ENCODE results near the gene FBXO42. TPM values are rescaled to one million over a fixed set of nuclear protein-coding genes. Genes with fewer than 3 reads are reported as not detected.

The FBXO42 gene
- 10 to 100 TPM; 16.5 to 17.2 TPM for total RNA-seq

DNA sequence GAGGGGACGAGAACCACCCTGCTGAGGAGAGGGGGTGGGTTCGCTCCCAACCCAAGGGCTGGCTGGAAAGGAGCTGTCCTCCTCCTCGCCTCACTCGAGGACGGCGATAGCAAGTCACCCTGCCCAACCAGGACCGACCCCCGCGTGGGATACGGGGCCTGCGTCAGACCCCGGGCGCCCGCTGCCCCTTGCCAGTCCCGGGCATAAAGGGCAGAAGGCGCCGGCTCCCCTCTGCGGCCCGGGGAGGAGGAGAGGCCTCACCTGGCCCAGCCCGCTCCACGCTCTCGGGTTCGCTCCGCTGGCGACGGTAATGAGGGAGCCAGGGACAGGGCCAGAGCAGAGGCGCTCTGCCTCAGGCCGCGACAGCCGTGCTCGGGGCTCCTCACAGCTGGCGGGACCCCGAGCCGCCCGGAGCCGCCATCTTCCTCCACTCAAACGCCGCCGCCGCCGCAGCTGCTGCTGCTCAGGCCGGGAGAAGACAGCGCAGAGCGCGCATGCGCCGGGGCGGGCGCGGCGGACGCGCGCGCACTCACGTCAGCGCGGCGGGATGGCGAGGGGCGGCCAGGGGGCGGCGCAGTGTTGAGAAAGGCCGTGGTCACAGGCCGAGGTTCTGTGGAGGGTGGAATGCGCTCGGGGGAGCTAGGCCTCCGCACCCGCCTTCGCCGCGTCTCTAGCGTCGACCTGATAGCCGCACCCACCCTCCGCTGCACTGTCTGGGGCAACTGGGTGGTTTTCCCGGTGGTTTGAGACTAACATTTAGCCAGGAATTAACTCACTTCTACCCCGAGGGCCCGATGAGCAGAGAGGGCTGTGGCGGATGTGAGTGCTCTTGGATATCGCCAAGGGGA lies at the start of gene FBXO42:
FBXO42 (minus strand) TSS at position 487 of the 848 bp plus-strand sequence. CDS start 37,062 bp downstream, outside the sequence.
- ChIA-PET POLR2A (interaction anchor here (0.6 to 1.2 kb wide), 3 partner anchors 16 to 286 kb away, joined by 3 to 7 read pairs (median 4); no protein-coding TSS in a partner anchor), CTCF (interaction anchor here (0.7 to 2.6 kb wide), 5 partner anchors 10 to 538 kb away, joined by 3 to 16 read pairs (median 4); partner anchors contain the start of gene SZRD1)

DNA sequence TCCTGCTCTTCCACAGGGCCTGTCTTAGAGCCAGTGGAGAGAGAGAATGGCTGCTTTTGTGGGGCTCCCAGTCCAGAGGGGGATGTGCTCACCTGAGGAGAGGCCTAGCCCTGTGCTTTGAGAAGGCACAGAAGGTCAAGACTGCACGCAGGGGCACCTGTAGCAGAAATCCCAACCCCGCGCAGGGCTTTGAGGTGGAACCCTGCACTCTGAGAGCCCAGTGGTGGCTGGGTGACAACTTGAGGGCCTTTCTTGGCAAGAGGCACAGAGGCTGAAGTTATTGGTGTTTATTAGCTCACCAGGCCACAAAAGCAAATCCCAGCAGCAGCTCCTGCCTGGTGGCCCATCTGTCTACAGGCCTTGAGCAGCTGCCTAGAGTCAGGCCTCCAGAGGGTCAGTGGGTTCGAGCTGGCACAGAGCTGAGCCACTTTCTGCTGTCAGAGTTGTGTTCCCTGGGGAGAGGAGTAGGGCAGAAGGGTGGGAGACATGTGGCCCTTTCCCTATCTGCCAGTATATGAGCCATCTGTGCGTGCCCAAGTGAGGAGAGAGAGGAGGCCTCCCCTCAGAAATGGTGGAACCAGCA lies 46.2 kb upstream of the FBXO42 start:
- ChIA-PET POLR2A (no interaction called here), CTCF (no interaction called here)

DNA sequence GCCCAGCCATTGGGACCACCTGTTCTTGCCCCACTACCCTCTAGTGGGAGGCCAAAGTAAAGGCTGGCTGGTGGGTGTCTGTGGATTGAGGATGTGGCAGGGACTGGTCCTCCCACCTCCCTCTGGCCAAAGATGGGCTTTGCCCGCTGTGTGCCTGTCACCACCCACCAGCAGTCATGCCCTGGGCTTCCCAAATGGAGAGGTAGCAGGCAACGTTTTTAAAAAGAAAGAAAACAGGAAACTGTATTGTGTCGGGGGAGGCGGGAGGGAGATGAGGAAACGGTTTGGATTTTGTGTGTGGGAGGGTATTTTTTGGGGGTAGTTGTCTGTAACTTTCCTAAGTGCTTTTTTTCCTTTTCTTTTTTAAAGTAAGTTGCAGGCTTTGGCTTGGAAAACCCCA lies 44.8 kb upstream of the FBXO42 start:
- ChIA-PET POLR2A (interaction anchor here (0.5 kb wide), 1 partner anchor 25 kb away, joined by 3 read pairs; no protein-coding TSS in a partner anchor), CTCF (no interaction called here)

DNA sequence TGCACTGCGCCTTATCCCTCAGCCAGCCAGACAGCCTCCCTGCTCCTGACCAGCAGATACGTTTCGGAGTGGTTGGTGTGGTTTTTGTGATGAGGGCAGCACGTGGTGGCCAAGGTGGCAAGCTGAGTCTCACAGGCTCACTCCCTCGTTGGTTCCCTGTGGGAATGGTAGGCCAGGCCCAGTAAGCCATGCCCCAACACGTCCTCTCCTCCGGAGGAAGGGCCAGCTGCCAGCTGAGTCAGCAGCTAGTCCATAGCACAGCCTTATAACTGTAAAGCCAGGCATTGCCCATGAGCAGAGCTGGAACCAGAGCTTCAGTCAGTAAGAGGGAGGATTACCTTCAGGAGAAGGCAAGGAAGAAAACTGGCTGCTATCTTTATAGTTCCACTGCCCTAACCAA lies 44.3 kb upstream of the FBXO42 start:
- ChIA-PET CTCF (no interaction called here), POLR2A (interaction anchor here (0.5 kb wide), 1 partner anchor 25 kb away, joined by 3 read pairs; no protein-coding TSS in a partner anchor)

DNA sequence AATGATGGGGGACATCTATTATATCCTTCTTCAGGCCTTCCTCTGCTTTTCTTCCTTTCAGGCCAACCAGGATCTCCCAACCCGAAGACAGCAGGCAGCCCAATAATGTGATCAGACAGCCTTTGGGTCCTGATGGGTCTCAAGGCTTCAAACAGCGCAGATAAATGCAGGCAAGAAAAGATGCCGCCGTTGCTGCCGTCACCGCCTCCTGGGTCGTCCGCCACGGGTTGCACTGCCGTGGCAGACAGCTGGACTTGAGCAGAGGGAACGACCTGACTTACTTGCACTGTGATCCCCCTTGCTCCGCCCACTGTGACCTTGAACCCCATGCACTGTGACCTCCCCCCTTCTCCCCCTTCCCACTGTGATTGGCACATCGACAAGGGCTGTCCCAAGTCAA lies 42.7 kb upstream of the FBXO42 start:
- POLR2A ChIA-PET, result no interaction called here
- CTCF ChIA-PET, result no interaction called here

DNA sequence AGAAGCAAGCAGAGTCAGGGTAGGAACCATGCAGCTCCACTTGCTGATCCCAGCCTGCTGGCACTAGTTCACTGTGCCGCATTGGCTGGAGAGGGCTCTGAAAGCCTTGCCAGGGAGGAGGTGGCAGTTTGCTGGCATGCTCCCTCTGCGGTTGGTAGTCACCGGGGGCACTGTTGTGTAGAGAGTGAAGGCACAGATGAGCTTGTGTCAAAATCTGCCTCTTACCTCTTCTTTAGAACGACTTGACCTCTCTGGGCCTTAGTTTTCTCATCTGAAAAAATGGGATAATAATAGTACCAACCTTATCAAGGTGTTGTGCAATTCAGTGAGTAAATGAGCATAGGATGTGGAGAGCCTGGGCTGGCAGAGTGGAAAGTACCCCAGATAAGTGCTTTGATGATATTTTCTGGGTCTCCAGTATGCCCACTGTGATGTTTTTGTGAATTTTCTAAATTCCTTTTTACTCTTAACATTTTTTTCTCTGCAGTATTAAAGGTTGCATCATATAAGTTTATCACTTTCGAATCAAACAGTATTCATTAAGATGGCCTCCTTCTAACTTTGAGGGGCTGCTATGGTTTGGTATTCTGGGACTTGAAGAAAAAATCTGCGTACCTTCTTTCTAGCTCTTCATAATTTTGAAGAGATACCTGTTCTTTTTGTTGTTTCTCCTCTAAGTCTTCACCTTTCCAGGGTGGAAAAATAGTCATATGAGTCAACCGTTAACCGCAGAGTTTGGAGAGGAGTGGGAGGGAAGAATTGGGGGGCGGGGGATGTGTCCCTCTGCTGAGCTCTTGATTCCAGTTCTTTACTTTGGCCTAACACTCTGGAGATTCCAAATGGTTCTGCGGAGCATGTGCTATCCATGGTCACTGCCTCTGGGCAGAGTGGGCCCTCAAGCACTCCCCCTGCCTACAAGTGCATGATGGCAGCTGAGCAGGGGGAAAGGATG lies 41.6 kb upstream of the FBXO42 start:
- ChIA-PET CTCF (no interaction called here), POLR2A (interaction anchor here (0.6 kb wide), 1 partner anchor 13 kb away, joined by 5 read pairs; no protein-coding TSS in a partner anchor)

DNA sequence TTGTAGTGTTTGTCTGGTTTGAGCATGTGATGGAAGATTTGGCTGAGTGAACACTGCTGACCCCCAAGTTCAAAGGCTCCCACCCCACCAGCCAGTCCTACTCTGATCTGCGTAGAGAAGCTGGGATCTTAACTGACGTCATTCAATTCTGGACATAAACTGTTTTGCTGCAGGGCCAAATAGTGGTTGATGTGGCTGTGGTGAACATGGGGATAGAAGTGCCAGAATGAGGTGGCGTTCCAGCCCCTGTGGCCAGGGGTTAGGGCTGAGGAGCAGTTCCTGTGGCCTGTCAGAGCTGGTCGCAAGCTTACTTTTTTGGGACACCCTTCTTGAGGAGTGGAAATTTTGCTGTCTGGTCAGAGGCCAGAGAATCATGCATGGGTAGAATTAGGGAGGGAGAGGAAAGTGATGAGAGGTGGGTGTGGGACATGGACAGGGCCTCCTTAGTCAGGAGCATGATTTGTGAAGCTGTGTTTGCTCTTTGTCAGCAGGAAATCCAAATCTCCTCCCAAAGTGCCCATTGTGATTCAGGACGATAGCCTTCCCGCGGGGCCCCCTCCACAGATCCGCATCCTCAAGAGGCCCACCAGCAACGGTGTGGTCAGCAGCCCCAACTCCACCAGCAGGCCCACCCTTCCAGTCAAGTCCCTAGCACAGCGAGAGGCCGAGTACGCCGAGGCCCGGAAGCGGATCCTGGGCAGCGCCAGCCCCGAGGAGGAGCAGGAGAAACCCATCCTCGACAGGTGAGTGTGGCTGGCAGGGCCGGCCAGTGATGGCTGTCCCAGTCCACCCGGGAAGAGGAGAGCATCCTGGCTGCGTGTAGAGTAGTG lies 40.7 kb upstream of the FBXO42 start:
- CTCF ChIA-PET, result no interaction called here

DNA sequence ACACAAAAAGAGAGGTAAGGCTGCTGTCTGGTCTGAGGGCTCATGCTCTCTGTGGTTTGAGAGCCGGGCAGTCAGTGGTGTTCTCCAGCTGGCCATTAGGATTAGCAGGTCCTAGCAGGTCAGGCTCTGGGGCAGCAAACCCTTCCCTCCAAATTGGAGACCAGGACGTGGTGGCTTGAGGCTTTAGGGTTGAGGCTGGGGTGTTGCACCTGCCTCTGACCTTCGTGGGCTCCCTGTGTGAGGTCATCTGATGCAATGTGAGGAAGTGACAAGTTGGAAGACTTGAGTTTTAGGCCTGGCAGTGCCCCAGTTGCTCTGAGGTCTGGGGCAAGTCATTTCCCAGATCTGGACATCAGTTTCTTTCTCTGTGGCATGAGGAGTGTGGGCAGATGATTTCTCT lies 39.1 kb upstream of the FBXO42 start:
- ChIA-PET CTCF (no interaction called here), POLR2A (no interaction called here)

More for the DNA sequence above, 40.7 kb upstream of the FBXO42 start:
- POLR2A ChIA-PET, result no interaction called here

DNA sequence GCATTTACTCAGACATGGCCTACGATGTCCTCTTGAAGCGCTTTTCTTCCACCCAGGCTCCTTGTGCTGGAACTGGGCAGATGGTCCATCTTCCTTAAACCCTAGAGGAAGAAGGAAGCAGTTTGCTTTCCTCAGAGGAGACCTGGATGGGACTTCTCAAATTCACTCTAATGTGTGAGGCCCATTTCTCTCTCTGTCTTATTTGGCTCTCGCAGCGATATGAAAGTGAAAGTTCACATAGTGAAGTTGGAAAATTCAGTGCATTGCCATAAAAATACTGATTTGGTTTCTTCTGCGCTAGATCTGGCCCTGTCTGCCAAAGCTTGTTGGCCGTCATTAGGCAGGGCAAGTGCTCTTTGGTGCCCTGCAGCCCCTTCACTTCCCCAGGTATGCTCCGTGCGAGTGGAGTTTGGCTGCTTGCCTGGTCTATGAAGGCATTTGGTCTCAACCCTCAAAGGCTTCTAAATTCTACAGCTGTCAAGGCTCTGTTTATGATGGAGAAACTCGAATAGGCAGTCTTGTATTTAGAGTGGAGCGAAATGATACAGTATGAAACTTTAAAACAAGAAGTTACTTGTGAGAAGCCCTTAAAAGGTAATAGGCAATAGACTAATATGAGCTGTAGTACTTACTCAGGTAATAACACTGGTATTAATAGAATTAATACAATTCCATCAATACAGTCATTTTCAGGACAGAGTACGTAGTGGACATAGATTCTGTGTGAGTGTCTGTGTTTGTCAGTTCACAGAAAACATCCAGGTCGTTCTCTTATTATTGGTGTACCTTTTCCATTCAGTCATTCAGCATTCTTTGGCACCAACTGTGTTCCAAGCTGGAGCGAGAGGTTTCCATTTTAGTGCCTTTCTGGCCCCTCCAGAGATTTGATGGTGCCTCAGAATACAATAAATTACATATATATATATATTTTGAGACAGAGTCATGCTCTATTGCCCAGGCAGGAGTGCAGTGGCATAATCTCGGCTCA lies 35.2 kb upstream of the FBXO42 start:
- ChIA-PET POLR2A (no interaction called here), CTCF (interaction anchor here (0.7 to 1.9 kb wide), 2 partner anchors 12 to 53 kb away, joined by 4 read pairs; partner anchors contain the start of gene NECAP2)

DNA sequence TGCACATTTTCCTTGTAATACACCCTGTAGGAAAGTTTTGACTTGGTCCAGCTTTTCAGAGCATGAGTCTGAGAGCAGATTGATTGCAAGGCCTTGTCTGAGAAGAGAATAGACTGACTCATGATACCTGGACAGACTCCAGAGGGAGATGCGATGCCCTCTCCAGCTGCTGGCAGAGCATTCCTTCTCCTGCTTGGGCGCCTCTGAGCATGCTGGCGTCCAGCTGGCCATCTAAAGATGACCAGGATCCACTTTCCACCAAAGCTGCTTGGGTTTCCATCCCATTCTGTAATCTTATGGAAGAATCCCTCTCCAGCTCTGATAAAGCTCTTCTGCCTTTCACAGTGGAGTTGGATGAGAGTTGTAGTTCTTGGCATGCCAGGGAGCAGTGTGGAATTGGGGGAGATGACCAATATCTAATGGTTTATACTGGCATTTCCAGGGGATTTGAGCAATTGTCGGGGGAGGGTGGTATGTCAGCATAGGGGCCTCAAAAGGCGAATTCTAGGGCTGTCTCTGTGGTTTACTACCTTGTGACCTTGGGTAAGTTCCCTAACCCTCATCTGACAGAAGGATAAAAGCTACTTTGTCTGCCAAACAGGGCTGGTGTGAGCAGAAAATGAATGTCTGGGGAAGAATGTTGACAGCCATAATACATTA lies 34.3 kb upstream of the FBXO42 start:
- POLR2A ChIA-PET, result interaction anchor here (0.5 kb wide), 1 partner anchor 13 kb away, joined by 4 read pairs; no protein-coding TSS in a partner anchor
- CTCF ChIA-PET, result interaction anchor here (0.6 to 1.9 kb wide), 2 partner anchors 10 to 11 kb away, joined by 3 to 4 read pairs; no protein-coding TSS in a partner anchor

DNA sequence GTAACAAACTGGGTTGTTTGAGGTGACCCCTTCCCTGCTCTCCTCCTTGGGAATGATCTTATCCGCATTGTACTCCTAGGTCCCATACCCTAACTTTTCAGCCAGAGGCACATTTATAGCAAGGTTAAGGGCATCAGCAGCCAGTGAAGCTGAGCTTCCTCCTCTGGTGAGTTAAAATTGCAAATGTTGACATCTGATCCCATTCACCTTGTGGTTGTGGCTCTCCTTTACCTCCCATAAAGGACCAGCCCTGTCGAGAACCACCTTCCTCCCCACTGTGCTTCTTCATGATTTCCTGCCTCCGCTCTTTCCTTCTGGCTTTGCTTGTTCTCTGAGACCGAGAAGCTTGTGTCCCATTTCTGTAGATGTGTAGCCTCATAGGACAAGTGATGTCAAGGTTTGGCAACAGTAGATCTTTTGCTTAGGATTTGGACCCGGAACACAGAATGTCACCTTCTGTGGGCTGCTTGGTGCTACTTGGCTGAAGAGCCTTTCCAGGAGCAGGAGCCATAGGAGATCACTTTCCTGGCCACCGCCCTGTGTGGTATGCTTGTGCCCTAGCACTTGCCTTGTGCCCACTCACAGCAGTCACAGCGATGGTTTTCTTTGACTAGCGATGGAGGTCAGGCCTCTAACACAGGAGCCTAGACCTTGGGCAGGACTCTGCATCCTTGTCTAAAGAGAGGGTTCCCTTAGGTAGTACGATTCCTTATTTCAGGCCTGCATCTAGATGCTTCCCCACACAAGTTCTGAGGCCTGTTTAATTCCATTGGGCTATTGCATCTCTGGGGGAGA lies 33.6 kb upstream of the FBXO42 start:
- ChIA-PET CTCF (interaction anchor here (0.6 kb wide), 1 partner anchor 9 kb away, joined by 3 read pairs; no protein-coding TSS in a partner anchor), POLR2A (no interaction called here)

DNA sequence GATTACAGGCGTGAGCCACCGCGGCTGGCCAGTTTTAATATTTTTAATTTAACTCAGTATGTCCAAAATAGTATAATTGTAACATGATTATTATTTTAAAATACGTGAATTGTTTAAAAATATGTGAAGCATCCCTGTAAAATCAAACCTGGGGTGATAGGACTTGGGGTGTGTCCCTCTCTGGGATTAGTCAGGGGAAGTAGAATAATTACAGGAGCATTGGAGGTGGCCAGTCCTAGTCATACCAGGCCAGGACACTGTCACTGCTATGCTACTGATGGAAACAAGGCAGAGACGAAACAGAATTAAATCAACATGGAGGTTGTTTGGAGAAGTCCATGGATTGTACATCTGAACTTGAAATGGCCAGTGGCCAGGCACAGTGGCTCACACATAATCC lies 31.6 kb upstream of the FBXO42 start:
- CTCF ChIA-PET, result no interaction called here

DNA sequence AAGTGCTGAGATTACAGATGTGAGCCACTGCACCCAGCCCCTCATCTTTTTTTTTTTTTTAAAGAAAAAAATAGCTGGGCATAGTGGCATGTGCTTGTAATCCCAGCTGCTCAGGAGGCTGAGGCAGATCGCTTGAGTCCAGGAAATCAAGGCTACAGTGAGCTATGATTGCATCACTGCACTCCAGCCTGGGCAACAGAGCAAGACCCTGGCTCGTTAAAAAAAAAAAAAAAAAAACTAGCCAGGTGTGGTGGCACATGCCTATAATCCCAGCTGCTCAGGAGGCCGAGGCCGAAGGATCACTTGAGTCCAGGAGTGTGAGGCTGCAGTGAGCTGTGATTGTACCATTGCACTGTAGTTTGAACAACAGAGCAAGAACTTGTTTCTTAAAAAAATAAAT lies 28.6 kb upstream of the FBXO42 start:
- POLR2A ChIA-PET, result interaction anchor here (0.6 kb wide), 1 partner anchor 13 kb away, joined by 5 read pairs; no protein-coding TSS in a partner anchor
- CTCF ChIA-PET, result interaction anchor here (0.7 kb wide), 1 partner anchor 367 kb away, joined by 3 read pairs; no protein-coding TSS in a partner anchor

More for the DNA sequence above, 31.6 kb upstream of the FBXO42 start:
- POLR2A ChIA-PET, result no interaction called here

DNA sequence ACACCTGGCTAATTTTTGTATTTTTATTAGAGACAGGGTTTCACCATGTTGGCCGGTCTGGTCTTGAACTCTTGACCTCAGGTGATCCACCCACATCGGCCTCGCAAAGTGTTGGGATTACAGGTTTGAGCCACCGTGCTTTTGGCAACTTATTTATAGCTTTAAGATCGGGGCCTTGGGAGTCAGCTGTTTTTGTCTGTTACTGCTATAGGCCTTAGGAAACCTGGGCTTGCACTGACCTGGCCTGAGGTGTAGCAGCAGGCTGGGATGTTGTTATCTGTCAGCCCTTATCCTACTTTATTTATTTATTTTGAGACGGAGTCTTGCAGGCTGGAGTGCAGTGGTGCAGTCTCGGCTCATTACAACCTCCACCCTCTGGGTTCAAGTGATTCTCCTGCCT lies 26.2 kb upstream of the FBXO42 start:
- CTCF ChIA-PET, result no interaction called here
- POLR2A ChIA-PET, result interaction anchor here (0.7 kb wide), 1 partner anchor 51 kb away, joined by 4 read pairs; no protein-coding TSS in a partner anchor

DNA sequence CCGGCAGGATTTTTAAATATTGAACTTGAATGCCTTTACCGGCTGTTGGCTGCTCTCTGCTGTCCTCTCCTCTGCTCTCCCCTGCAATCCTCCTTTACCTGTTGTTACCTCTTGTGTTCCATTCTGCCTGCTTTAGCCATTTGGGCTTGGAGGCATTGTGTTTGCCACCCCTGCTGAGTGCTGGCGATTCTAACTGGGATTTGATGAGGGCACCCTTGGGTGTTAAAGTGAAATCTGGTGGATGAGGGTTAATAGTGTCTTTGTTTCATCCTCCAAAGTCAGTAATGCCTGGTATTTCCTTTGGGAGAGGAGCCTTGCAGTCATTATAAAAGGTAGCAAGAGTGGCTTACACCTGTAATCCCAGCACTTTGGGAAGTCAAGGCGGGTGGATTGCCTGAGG lies 24.7 kb upstream of the FBXO42 start:
- POLR2A ChIA-PET, result no interaction called here

More for the DNA sequence above, 24.7 kb upstream of the FBXO42 start:
- CTCF ChIA-PET, result interaction anchor here (0.7 kb wide), 1 partner anchor 9 kb away, joined by 3 read pairs; no protein-coding TSS in a partner anchor
